Spleen (tissue), 7 donors: ENCODE results near the gene KRTAP10-3.

ENCODE experiments used
- CTCF ChIP-seq, 11 experiments: fragments of 200-600 bp in 7 of 11; fragments of 450-650 bp in 4 of 11; sonication (generic) in 4 of 11; IDR thresholded peaks in 8 of 11; conservative IDR thresholded peaks in 3 of 11; 1 replicate in 7 of 11; 2 replicates in 4 of 11; pipeline versions ENCODE4 v1.4.0 to v1.8.0; 2016 to 2021; ENCODE audit warnings: antibody characterized with exemption in 11 of 11, inconsistent platforms in 4 of 11, mild to moderate bottlenecking in 1 of 11
- POLR2A ChIP-seq, 3 donors: fragments of 450-650 bp; IDR thresholded peaks; one replicate each; pipeline ENCODE4 v1.5.1; 2017; ENCODE audit warnings: antibody characterized with exemption in 3 of 3, mild to moderate bottlenecking in 1 of 3
- POLR2AphosphoS5 ChIP-seq, 3 donors: sonication (generic); formaldehyde crosslinking; IDR thresholded peaks; one replicate each; pipeline ENCODE4 v1.5.1; 2017; ENCODE audit warnings: antibody characterized with exemption in 3 of 3
- donor health status: DM: no; HTN: no; CAD: no; lungs with moderate emphysema.
- donor health status: DM: no; HTN: no; CAD: no.
- donor health status: DM: no; HTN: no; CAD: no.

- TF ChIP-seq POLR2A (IDR thresholded peaks at IDR 0.05), result no peak
- TF ChIP-seq CTCF (IDR thresholded peaks at IDR 0.05 in 8 of 11, conservative IDR thresholded peaks at IDR 0.05 in 3 of 11), result no peak
- TF ChIP-seq POLR2AphosphoS5 (IDR thresholded peaks at IDR 0.05), result no peak
Measured at GRCh38 chr21:44512496-44513388, 45.9 kb downstream of the KRTAP10-3 start.
